Measurements from ENCODE around the gene ABCC3.
"Not testable (repeated sequence)": the region's sequence is repeated elsewhere in the genome, so short reads cannot be mapped to it uniquely, and the experiment has no call there.

Gene ABCC3

GRCh38 chr17:50672071-50672470, 37.4 kb downstream of the ABCC3 start:
- no peak for DNase-seq

GRCh38 chr17:50672831-50673551, 38.3 kb downstream of the ABCC3 start:
- DNase-seq, result no peak

GRCh38 chr17:50675190-50675589, 40.5 kb downstream of the ABCC3 start:
- DNase-seq, result no peak

- DNase-seq, result no peak
These were observed 40.9 kb downstream of the ABCC3 start for GRCh38 chr17:50675627-50676026.

GRCh38 chr17:50676065-50676975, 41.6 kb downstream of the ABCC3 start:
- DNase-seq, result no peak

- DNase-seq, result no peak
These were observed 43.2 kb downstream of the ABCC3 start for GRCh38 chr17:50677851-50678375.

GRCh38 chr17:50679008-50679544, 44.4 kb downstream of the ABCC3 start:
- DNase-seq, result no peak

- no peak for DNase-seq
These were observed 45.4 kb downstream of the ABCC3 start for GRCh38 chr17:50680126-50680525.

GRCh38 chr17:50680543-50681262, 46.0 kb downstream of the ABCC3 start:
- not testable (repeated sequence) for DNase-seq

- DNase-seq, result no peak
These were observed 46.9 kb downstream of the ABCC3 start for GRCh38 chr17:50681263-50682200.

GRCh38 chr17:50682441-50682840, 47.8 kb downstream of the ABCC3 start:
- DNase-seq, result no peak

GRCh38 chr17:50682938-50683337, 48.3 kb downstream of the ABCC3 start:
- no peak for DNase-seq

GRCh38 chr17:50683434-50684287, 49.0 kb downstream of the ABCC3 start:
- DNase-seq, result no peak

GRCh38 chr17:50684288-50684611, 49.6 kb downstream of the ABCC3 start:
- DNase-seq, result no peak

- no peak for DNase-seq
These were observed 50.1 kb downstream of the ABCC3 start for GRCh38 chr17:50684612-50685333.

- no peak for DNase-seq
These were observed 50.6 kb downstream of the ABCC3 start for GRCh38 chr17:50685334-50685665.

GRCh38 chr17:50685691-50686493, 51.2 kb downstream of the ABCC3 start:
- no peak for DNase-seq

- no peak for DNase-seq
These were observed 52.0 kb downstream of the ABCC3 start for GRCh38 chr17:50686494-50687199.

Data from activated CD4-positive, alpha-beta T cell treated with anti-CD3 and anti-CD28 coated beads, Interleukin-2, amount 50 U/mL, for 4 hours (primary cell).